K562 (cell line): ENCODE data around the gene GIGYF1. TPM values are rescaled to one million over a fixed set of nuclear protein-coding genes. Genes with fewer than 3 reads are reported as not detected.

Experiments
- ARNT ChIP-seq, 2 experiments: fragments of 450-650 bp; IDR thresholded peaks; 2 replicates each; pipeline ENCODE4 v1.6.1; 2016; ENCODE audit warnings: mild to moderate bottlenecking in 1 of 2
- EGR1 ChIP-seq: fragments of 450-650 bp; conservative IDR thresholded peaks from 2 replicates; pipeline ENCODE4 v1.6.1; 2017; ENCODE audit warnings: mild to moderate bottlenecking
- GABPB1 ChIP-seq: sonication (generic); formaldehyde crosslinking; IDR thresholded peaks from 2 replicates; pipeline ENCODE4 v1.8.0; 2022; ENCODE audit warnings: mild to moderate bottlenecking, missing genetic modification reagents
- TRIM24 ChIP-seq, 2 experiments: fragments of 450-650 bp; IDR thresholded peaks; 2 replicates each; pipeline ENCODE4 v1.6.1; 2016
- XRCC5 ChIP-seq: fragments of 200-400 bp; formaldehyde crosslinking; IDR thresholded peaks from 2 replicates; pipeline ENCODE4 v1.6.1; 2017; ENCODE audit warnings: low read depth, mild to moderate bottlenecking, low read length
- ZBED1 ChIP-seq: IDR thresholded peaks from 2 replicates; pipeline ENCODE4 v1.6.1; 2014
- polyA plus RNA-seq, 8 experiments: library from polyadenylated mRNA; depleted of rRNA in 4 of 8; stranded (reverse) in 5 of 8; unstranded in 3 of 8; fragments of >200 nt; fragmentation: Nextera tagmentation in 2 of 8; fragmentation: Illumina TruSeq in 1 of 8; extraction: Ambion mirVana in 2 of 8; extraction: Trizol in 1 of 8; gene quantifications; 2 replicates each; pipeline versions ENCODE4 v1.2.1 to v1.2.3, GENCODE V29; 2011 to 2014; ENCODE audit warnings: inconsistent platforms in 1 of 8, missing spikeins in 1 of 8
- total RNA-seq, 7 experiments: library from RNA; depleted of rRNA in 6 of 7; stranded (reverse); fragments of >200 nt in 6 of 7; fragmentation: Illumina TruSeq in 2 of 7; extraction: Trizol in 2 of 7; gene quantifications; 2 replicates each; pipeline versions ENCODE4 v1.2.1 to v1.2.3, GENCODE V29; 2011 to 2021; ENCODE audit warnings: low replicate concordance in 1 of 7
- TF ChIP-seq, protein P1 (sequence below): fragments of 450-650 bp; IDR thresholded peaks from 2 replicates; pipeline ENCODE4 v1.7.1; 2018; ENCODE audit warnings: mild to moderate bottlenecking, low read depth; ENCODE audit not compliant: partially characterized antibody
- TF ChIP-seq, protein P2 (sequence below), 2 experiments: fragments of 450-650 bp in 1 of 2; sonication (generic) in 1 of 2; formaldehyde crosslinking in 1 of 2; IDR thresholded peaks in 1 of 2; conservative IDR thresholded peaks in 1 of 2; 2 replicates each; pipeline versions ENCODE4 v1.6.1 to v1.8.1; 2016 to 2023; ENCODE audit warnings: mild to moderate bottlenecking in 2 of 2, moderate library complexity in 2 of 2, inconsistent platforms in 1 of 2, missing genetic modification reagents in 1 of 2
- TF ChIP-seq, protein P3 (sequence below): fragments of 250-450 bp; sonication (Bioruptor Pico); IDR thresholded peaks from 2 replicates; pipeline ENCODE4 v1.5.0; 2021

Gene GIGYF1
- total and polyA plus RNA-seq, 9 of the 15 experiments (the other 6 are each of a cell fraction or from before 2014, with no cell fraction given), result 0.56 to 76.2 (median 16.8) TPM

DNA sequence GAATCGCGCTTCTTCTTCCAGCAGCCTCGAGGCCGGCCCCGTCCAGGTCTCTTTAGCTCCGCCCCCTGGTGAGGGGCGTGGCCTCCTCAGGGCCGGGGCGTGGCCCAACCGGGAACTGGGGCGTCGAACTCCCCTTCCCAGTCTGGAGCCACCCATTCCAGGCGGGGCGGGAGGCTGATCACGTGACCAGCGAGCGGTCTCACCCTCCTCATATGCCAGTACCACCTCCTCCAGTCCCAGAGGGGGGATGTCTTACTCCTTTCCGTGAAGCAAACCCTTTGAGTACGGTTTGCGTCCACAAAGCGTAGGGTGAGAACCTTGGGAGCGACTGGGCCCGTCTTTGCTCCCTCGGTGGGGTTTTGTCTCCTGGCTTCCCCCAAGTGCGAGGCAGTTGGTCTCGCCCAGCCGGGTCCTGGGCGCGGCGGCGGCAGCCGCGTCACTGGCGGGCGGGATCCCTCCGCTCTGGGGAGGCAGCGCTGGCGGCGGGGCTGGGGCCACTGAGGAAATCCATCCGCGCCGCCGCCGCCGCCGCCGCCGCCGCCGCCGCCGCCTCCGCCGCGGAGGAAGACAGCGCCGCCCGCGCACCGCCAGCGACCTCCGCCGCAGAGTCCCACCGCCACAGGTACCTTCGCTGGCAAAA is 20.6 kb downstream of the GIGYF1 start, which contains the start of gene GNB2 (continued):
- TF ChIP-seq XRCC5 (peak; percentile 97), EGR1 (peak; percentile 68), ZBED1 (peak; percentile 73; the same call in 1 of the 2 replicates), TRIM24 (IDR thresholded peaks at IDR 0.05) (peak in 1 of 2 experiments; percentile 56; a peak in 2 of 4 replicates), GABPB1 (CRISPR knock-in tag) (peak; percentile 80; the same call in 1 of the 2 replicates), ARNT (IDR thresholded peaks at IDR 0.05) (peak in 1 of 2 experiments; percentile 68; a peak in 1 of 4 replicates)
- TF ChIP-seq, protein P1, sequence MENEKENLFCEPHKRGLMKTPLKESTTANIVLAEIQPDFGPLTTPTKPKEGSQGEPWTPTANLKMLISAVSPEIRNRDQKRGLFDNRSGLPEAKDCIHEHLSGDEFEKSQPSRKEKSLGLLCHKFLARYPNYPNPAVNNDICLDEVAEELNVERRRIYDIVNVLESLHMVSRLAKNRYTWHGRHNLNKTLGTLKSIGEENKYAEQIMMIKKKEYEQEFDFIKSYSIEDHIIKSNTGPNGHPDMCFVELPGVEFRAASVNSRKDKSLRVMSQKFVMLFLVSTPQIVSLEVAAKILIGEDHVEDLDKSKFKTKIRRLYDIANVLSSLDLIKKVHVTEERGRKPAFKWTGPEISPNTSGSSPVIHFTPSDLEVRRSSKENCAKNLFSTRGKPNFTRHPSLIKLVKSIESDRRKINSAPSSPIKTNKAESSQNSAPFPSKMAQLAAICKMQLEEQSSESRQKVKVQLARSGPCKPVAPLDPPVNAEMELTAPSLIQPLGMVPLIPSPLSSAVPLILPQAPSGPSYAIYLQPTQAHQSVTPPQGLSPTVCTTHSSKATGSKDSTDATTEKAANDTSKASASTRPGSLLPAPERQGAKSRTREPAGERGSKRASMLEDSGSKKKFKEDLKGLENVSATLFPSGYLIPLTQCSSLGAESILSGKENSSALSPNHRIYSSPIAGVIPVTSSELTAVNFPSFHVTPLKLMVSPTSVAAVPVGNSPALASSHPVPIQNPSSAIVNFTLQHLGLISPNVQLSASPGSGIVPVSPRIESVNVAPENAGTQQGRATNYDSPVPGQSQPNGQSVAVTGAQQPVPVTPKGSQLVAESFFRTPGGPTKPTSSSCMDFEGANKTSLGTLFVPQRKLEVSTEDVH, result peak; percentile 48
- TF ChIP-seq, protein P2, sequence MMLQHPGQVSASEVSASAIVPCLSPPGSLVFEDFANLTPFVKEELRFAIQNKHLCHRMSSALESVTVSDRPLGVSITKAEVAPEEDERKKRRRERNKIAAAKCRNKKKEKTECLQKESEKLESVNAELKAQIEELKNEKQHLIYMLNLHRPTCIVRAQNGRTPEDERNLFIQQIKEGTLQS (IDR thresholded peaks at IDR 0.05), result peak; percentile 82
- TF ChIP-seq, protein P2 (CRISPR knock-in tag; conservative IDR thresholded peaks at IDR 0.05), result peak; percentile 52; the same call in 1 of the 2 replicates
- TF ChIP-seq, protein P3, sequence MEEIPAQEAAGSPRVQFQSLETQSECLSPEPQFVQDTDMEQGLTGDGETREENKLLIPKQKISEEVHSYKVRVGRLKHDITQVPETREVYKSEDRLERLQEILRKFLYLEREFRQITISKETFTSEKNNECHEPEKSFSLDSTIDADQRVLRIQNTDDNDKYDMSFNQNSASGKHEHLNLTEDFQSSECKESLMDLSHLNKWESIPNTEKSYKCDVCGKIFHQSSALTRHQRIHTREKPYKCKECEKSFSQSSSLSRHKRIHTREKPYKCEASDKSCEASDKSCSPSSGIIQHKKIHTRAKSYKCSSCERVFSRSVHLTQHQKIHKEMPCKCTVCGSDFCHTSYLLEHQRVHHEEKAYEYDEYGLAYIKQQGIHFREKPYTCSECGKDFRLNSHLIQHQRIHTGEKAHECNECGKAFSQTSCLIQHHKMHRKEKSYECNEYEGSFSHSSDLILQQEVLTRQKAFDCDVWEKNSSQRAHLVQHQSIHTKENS (CRISPR knock-in tag), result no peak
